Mesendoderm (in vitro differentiated cells): ENCODE measurements around the gene MMADHC. TPM values are rescaled to one million over a fixed set of nuclear protein-coding genes. Genes with fewer than 3 reads are reported as not detected.

ENCODE experiments used
- DNase-seq: peaks from one replicate; pipeline ENCODE4 v3.0.0; 2013
- H2AK5ac ChIP-seq: 2 replicates; pipeline ENCODE4 v1.6.1; 2013; ENCODE audit warnings: low read length, inconsistent platforms
- H2BK120ac ChIP-seq: 2 replicates; pipeline ENCODE4 v1.6.1; 2013; ENCODE audit warnings: low read depth, mild to moderate bottlenecking, low read length, moderate library complexity, mixed read lengths
- H2BK15ac ChIP-seq: replicated peaks from 2 replicates; pipeline ENCODE4 v1.6.1; 2013; ENCODE audit warnings: low read depth, mild to moderate bottlenecking, moderate library complexity
- H2BK5ac ChIP-seq: 2 replicates; pipeline ENCODE4 v1.6.1; 2013; ENCODE audit warnings: low read length, inconsistent platforms
- H3K18ac ChIP-seq: 2 replicates; pipeline ENCODE4 v1.6.1; 2013; ENCODE audit warnings: mild to moderate bottlenecking, low read length, mixed read lengths
- H3K23ac ChIP-seq: one replicate; pipeline ENCODE4 v1.6.1; 2013; ENCODE audit warnings: low read length
- H3K27ac ChIP-seq: 2 replicates; pipeline ENCODE4 v1.5.1; 2013; ENCODE audit warnings: low read depth, mild to moderate bottlenecking, inconsistent platforms, low read length, moderate library complexity
- H3K27me3 ChIP-seq: 2 replicates; pipeline ENCODE4 v1.6.1; 2013; ENCODE audit warnings: low read length, control low read depth, mild to moderate bottlenecking, inconsistent platforms; ENCODE audit not compliant: insufficient read depth, poor library complexity
- H3K36me3 ChIP-seq: 2 replicates; pipeline ENCODE4 v1.6.1; 2013; ENCODE audit warnings: low read length, inconsistent platforms; ENCODE audit not compliant: control insufficient read depth, insufficient read depth
- H3K4ac ChIP-seq: one replicate; pipeline ENCODE4 v1.6.1; 2013; ENCODE audit warnings: low read depth, mild to moderate bottlenecking, low read length, moderate library complexity
- H3K4me1 ChIP-seq: 2 replicates; pipeline ENCODE4 v1.6.1; 2013; ENCODE audit warnings: low read depth, low read length, inconsistent platforms; ENCODE audit not compliant: control insufficient read depth
- H3K4me2 ChIP-seq: 2 replicates; pipeline ENCODE4 v1.6.1; 2013; ENCODE audit warnings: low read length
- H3K4me3 ChIP-seq: 2 replicates; pipeline ENCODE4 v1.5.1; 2013; ENCODE audit warnings: mild to moderate bottlenecking, low read length
- H3K56ac ChIP-seq: one replicate; pipeline ENCODE4 v1.6.1; 2013; ENCODE audit warnings: low read length
- H3K79me1 ChIP-seq: 2 replicates; pipeline ENCODE4 v1.6.1; 2013; ENCODE audit warnings: low read length, inconsistent platforms
- H3K79me2 ChIP-seq: 2 replicates; pipeline ENCODE4 v1.6.1; 2013; ENCODE audit warnings: mild to moderate bottlenecking, low read length; ENCODE audit not compliant: control insufficient read depth, insufficient read depth
- H3K9ac ChIP-seq: 2 replicates; pipeline ENCODE4 v1.6.1; 2013; ENCODE audit warnings: low read length, inconsistent platforms
- H4K5ac ChIP-seq: one replicate; pipeline ENCODE4 v1.6.1; 2013; ENCODE audit warnings: low read length
- H4K8ac ChIP-seq: one replicate; pipeline ENCODE4 v1.6.1; 2013; ENCODE audit warnings: low read depth, mild to moderate bottlenecking, control low read depth, low read length, moderate library complexity
- WGBS: extraction: QIAGEN DNeasy Blood & Tissue Kit; methylation state at CpG from one replicate; pipeline ENCODE4 v1.1.7; 2013; ENCODE audit warnings: low lambda C conversion rate, missing lambda C conversion rate; ENCODE audit not compliant: insufficient coverage; ENCODE audit errors: extremely low coverage; 5-methylcytosine and 5-hydroxymethylcytosine counted together
- small RNA-seq: library from polyadenylated mRNA; stranded (forward); fragments of <200 nt; extraction: miRNeasy Mini kit (QIAGEN cat#:217004); gene quantifications from one replicate; pipeline ENCODE3, GENCODE V24; 2013; ENCODE audit not compliant: insufficient read depth

Gene MMADHC

GRCh38 chr2:149527998-149528755, 59.4 kb downstream of the MMADHC start:
- Histone ChIP-seq H3K4me1 (no peaks in the 10 kb centered on the region), H2AK5ac (no peak overlapping the region), H3K79me1 (no peaks in the 10 kb centered on the region), H3K27me3 (no peaks in the 10 kb centered on the region), H3K18ac (no peak overlapping the region), H3K36me3 (no peaks in the 10 kb centered on the region), H3K9ac (no peak overlapping the region), H3K4ac (no peak overlapping the region), H2BK15ac (no peak overlapping the region), H2BK5ac (no peak overlapping the region), H3K56ac (no peak overlapping the region), H3K79me2 (no peaks in the 10 kb centered on the region), H4K5ac (no peak overlapping the region), H3K4me2 (no peak overlapping the region), H3K4me3 (no peak overlapping the region), H4K8ac (no peak overlapping the region), H3K27ac (no peak overlapping the region), H2BK120ac (no peak overlapping the region), H3K23ac (no peak overlapping the region)
- no CpG with 5 or more reads among the region's 7 CpGs for WGBS
- no peak for DNase-seq

- WGBS = no CpG with 5 or more reads among the region's 2 CpGs
These were observed 60.9 kb downstream of the MMADHC start for GRCh38 chr2:149526689-149527088.

GRCh38 chr2:149525323-149525722, 62.3 kb downstream of the MMADHC start:
- no peak overlapping the region for H2BK15ac ChIP-seq
- no peak overlapping the region for H3K4ac ChIP-seq
- no peaks in the 10 kb centered on the region for H3K27me3 ChIP-seq
- DNase-seq = no peak
- H3K4me3 ChIP-seq = no peak overlapping the region
- no peak overlapping the region for H2AK5ac ChIP-seq
- no peak overlapping the region for H4K8ac ChIP-seq
- no peak overlapping the region for H3K9ac ChIP-seq
- H2BK120ac ChIP-seq = no peak overlapping the region
- no peak overlapping the region for H4K5ac ChIP-seq
- WGBS = no CpG with 5 or more reads among the region's 9 CpGs
- no peaks in the 10 kb centered on the region for H3K4me1 ChIP-seq
- no peaks in the 10 kb centered on the region for H3K79me1 ChIP-seq
- no peaks in the 10 kb centered on the region for H3K36me3 ChIP-seq
- no peak overlapping the region for H3K27ac ChIP-seq
- H3K4me2 ChIP-seq = no peak overlapping the region
- H3K18ac ChIP-seq = no peak overlapping the region
- H3K79me2 ChIP-seq = no peaks in the 10 kb centered on the region
- H3K56ac ChIP-seq = no peak overlapping the region
- no peak overlapping the region for H3K23ac ChIP-seq
- H2BK5ac ChIP-seq = no peak overlapping the region

More at GRCh38 chr2:149526689-149527088, 60.9 kb downstream of the MMADHC start:
- Histone ChIP-seq H3K4me2 (no peak overlapping the region), H2BK15ac (no peak overlapping the region), H2AK5ac (no peak overlapping the region), H3K4ac (no peak overlapping the region), H3K9ac (no peak overlapping the region), H4K5ac (no peak overlapping the region), H3K56ac (no peak overlapping the region), H3K4me1 (no peaks in the 10 kb centered on the region), H3K79me1 (no peaks in the 10 kb centered on the region), H3K18ac (no peak overlapping the region), H2BK5ac (no peak overlapping the region), H3K36me3 (no peaks in the 10 kb centered on the region), H3K27ac (no peak overlapping the region), H4K8ac (no peak overlapping the region), H2BK120ac (no peak overlapping the region), H3K27me3 (no peaks in the 10 kb centered on the region), H3K4me3 (no peak overlapping the region), H3K23ac (no peak overlapping the region), H3K79me2 (no peaks in the 10 kb centered on the region)
- DNase-seq = no peak

Small RNAs within 50 kb of the gene (small RNA-seq; reads per million reads assigned to genes)
- gene RNU6-601P = not detected
